HG03442 (cell line): Measurements from ENCODE around the gene CST9.
"Not testable (repeated sequence)": the region's sequence is repeated elsewhere in the genome, so short reads cannot be mapped to it uniquely, and the experiment has no call there.

Experiments
- ATAC-seq: cut with Tn5 transposase; IDR thresholded peaks from one replicate; pipeline ENCODE4 v1.9.1; 2021; ENCODE audit warnings: mild to moderate bottlenecking, moderate library complexity; ENCODE audit not compliant: unreplicated experiment

CST9 gene

GRCh38 chr20:23588434-23589403, 17.0 kb downstream of the CST9 start:
- ATAC-seq: no peak

- ATAC-seq: no peak
Measured at GRCh38 chr20:23587631-23588030, 18.1 kb downstream of the CST9 start.

GRCh38 chr20:23586735-23587525, 18.8 kb downstream of the CST9 start:
- ATAC-seq: no peak

- ATAC-seq: no peak
Measured at GRCh38 chr20:23585808-23586734, 19.6 kb downstream of the CST9 start.

GRCh38 chr20:23585449-23585807, 20.3 kb downstream of the CST9 start:
- ATAC-seq: no peak

- no peak for ATAC-seq
Measured at GRCh38 chr20:23584434-23585199, 21.1 kb downstream of the CST9 start.

- no peak for ATAC-seq
Measured at GRCh38 chr20:23583526-23583925, 22.2 kb downstream of the CST9 start.

GRCh38 chr20:23582293-23582692, 23.4 kb downstream of the CST9 start:
- ATAC-seq: no peak

GRCh38 chr20:23581833-23582232, 23.9 kb downstream of the CST9 start:
- ATAC-seq: not testable (repeated sequence)

- no peak for ATAC-seq
Measured at GRCh38 chr20:23574977-23575376, 30.7 kb downstream of the CST9 start.

- no peak for ATAC-seq
Measured at GRCh38 chr20:23570178-23570760, 35.4 kb downstream of the CST9 start.

GRCh38 chr20:23569570-23569969, 36.1 kb downstream of the CST9 start:
- no peak for ATAC-seq

GRCh38 chr20:23568971-23569330, 36.8 kb downstream of the CST9 start:
- ATAC-seq: no peak

GRCh38 chr20:23568320-23568970, 37.3 kb downstream of the CST9 start, which contains the start of gene CST9L:
Gene CST9L (minus strand): TSS chr20:23568484. CDS start chr20:23568450, 34 bp downstream.
- ATAC-seq: no peak

GRCh38 chr20:23566199-23566932, 39.4 kb downstream of the CST9 start:
- no peak for ATAC-seq

GRCh38 chr20:23565503-23566045, 40.1 kb downstream of the CST9 start:
- ATAC-seq: no peak

- no peak for ATAC-seq
Measured at GRCh38 chr20:23564927-23565326, 40.8 kb downstream of the CST9 start.

GRCh38 chr20:23562721-23563342, 42.9 kb downstream of the CST9 start:
- ATAC-seq: no peak
